B cell (primary cell): ENCODE results near the gene FHIT.

Source experiments
- CTCF ChIP-seq: fragments of 200-600 bp; IDR thresholded peaks from one replicate; pipeline ENCODE4 v1.8.0; 2022; ENCODE audit warnings: antibody characterized with exemption, mild to moderate bottlenecking
- EZH2 ChIP-seq: IDR thresholded peaks from 2 replicates; pipeline ENCODE4 v1.6.1; 2012; ENCODE audit warnings: borderline replicate concordance, low read depth, mild to moderate bottlenecking, moderate library complexity, low read length; ENCODE audit not compliant: insufficient read depth, poor library complexity, severe bottlenecking

- TF ChIP-seq CTCF = no peak
- TF ChIP-seq EZH2 = no peak
Measured at GRCh38 chr3:60392501-60392900, 858.8 kb downstream of the FHIT start.
